Measurements from ENCODE around the gene OR10J1. TPM values are rescaled to one million over a fixed set of nuclear protein-coding genes. Genes with fewer than 3 reads are reported as not detected.

Gene OR10J1
- total RNA-seq, 1 donor from 2014 or later, result not detected

Other genes starting within 250 kb of the OR10J1 start
- gene ACKR1, start 234.8 kb upstream of the OR10J1 start, total RNA-seq, result 164 TPM
- 0.99 TPM for gene FCER1A, start 137.4 kb upstream of the OR10J1 start, total RNA-seq
- not detected for gene OR10J4, start 7.5 kb upstream of the OR10J1 start, total RNA-seq
- not detected for gene OR10J5, start 96.3 kb downstream of the OR10J1 start, total RNA-seq
- not detected for gene APCS, start 148.1 kb downstream of the OR10J1 start, total RNA-seq

Measured in ureter (tissue), 1 donor.